ENCODE data around the gene DPPA2. TPM values are rescaled to one million over a fixed set of nuclear protein-coding genes. Genes with fewer than 3 reads are reported as not detected.

Gene DPPA2
- total and polyA plus RNA-seq, 12 donors: not detected

GRCh38 chr3:109356442-109357155 lies 40.3 kb upstream of the DPPA2 start:
- Histone ChIP-seq H3K27me3 (no peaks in the 10 kb centered on the region), H3K9me3 (replicated peaks in 1 of 3) (no peaks in the 10 kb centered on the region), H3K4me1 (replicated peaks in 1 of 2) (no peaks in the 10 kb centered on the region), H3K27ac (no peak overlapping the region), H3K4me3 (no peak overlapping the region), H3K36me3 (replicated peaks in 1 of 2) (no peaks in the 10 kb centered on the region)
- WGBS, 4 donors: 74 to 85% (median 77%) methylated on average over 3 of the region's 3 CpGs
- intact Hi-C loops (cut with DNase I): no loop called here
- TF ChIP-seq CTCF (IDR thresholded peaks at IDR 0.05) (no peak), POLR2A (IDR thresholded peaks at IDR 0.05) (no peak)
- no peak for DNase-seq

GRCh38 chr3:109355625-109356441 lies 39.5 kb upstream of the DPPA2 start:
- Histone ChIP-seq H3K4me3 (no peak overlapping the region), H3K9me3 (replicated peaks in 1 of 3) (no peaks in the 10 kb centered on the region), H3K27ac (no peak overlapping the region), H3K4me1 (replicated peaks in 1 of 2) (no peaks in the 10 kb centered on the region), H3K27me3 (no peaks in the 10 kb centered on the region), H3K36me3 (replicated peaks in 1 of 2) (no peaks in the 10 kb centered on the region)
- intact Hi-C loops (cut with DNase I): no loop called here
- DNase-seq: no peak
- TF ChIP-seq POLR2A (IDR thresholded peaks at IDR 0.05) (no peak), CTCF (IDR thresholded peaks at IDR 0.05) (no peak)
- 60 to 65% (median 64%) methylated on average over 8 of the region's 8 CpGs for WGBS, 4 donors

DNA sequence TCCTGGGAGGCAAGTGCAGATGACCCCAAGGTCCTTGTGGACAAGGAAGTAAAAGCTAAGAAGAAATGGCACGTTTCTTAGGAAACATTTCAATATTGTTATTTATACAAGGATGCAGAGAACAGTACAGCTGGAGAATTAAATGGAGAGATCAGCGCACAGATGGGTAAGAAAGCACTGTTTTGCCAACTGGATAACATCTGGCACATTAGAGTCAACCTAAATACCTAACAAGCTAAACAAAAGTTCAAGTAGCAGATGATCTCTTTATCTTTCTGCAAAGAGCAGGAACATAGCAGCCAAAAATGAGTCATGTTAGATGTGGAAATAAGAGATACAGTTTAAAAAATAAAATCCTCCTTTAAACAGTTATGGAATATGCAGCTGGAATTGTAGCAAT lies 36.7 kb upstream of the DPPA2 start:
- Histone ChIP-seq H3K27ac (no peak overlapping the region), H3K36me3 (replicated peaks in 1 of 2) (no peaks in the 10 kb centered on the region), H3K27me3 (no peaks in the 10 kb centered on the region), H3K9me3 (replicated peaks in 1 of 3) (no peaks in the 10 kb centered on the region), H3K4me3 (no peak overlapping the region), H3K4me1 (replicated peaks in 1 of 2) (no peaks in the 10 kb centered on the region)
- DNase-seq: no peak
- TF ChIP-seq POLR2A (IDR thresholded peaks at IDR 0.05) (no peak), CTCF (IDR thresholded peaks at IDR 0.05) (no peak)
- 38 to 50% (median 45%) methylated on average over 2 of the region's 2 CpGs for WGBS, 4 donors
- intact Hi-C loops (cut with DNase I): no loop called here

DNA sequence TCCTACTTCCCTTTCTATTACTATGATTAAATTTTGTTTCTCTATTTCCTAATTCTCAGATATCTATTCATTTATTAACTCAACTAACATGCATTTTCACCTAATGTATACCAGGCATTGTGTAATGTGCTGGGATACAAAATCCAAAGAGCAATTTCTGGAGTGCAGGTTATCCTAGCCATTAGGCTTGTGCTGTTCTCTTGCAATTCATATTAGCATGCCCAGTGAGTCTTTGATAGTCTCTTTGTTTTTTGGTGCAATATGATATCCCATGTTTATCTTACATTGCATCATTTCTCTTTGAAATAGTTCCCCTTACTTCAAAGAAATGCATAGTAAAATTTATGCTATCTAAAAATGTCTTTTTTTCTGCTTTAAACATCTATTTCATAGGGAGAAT lies 34.9 kb upstream of the DPPA2 start:
- no peaks in the 10 kb centered on the region for H3K36me3 ChIP-seq (replicated peaks in 1 of 2)
- no peaks in the 10 kb centered on the region for H3K4me1 ChIP-seq (replicated peaks in 1 of 2)
- H3K27ac ChIP-seq: no peak overlapping the region
- H3K9me3 ChIP-seq (replicated peaks in 1 of 3): no peaks in the 10 kb centered on the region
- DNase-seq: no peak
- no peak for TF ChIP-seq CTCF (IDR thresholded peaks at IDR 0.05)
- TF ChIP-seq POLR2A (IDR thresholded peaks at IDR 0.05): no peak
- no peak overlapping the region for H3K4me3 ChIP-seq
- intact Hi-C loops (cut with DNase I): no loop called here
- no peaks in the 10 kb centered on the region for H3K27me3 ChIP-seq
